DMS 273 (cell line): ENCODE data around the gene PCBP3.
"Not testable (repeated sequence)": the region's sequence is repeated elsewhere in the genome, so short reads cannot be mapped to it uniquely, and the experiment has no call there.

ENCODE experiments used
- DNase-seq: peaks from one replicate; lab custom pipeline; 2025; ENCODE audit not compliant: unreplicated experiment; lab: John Stamatoyannopoulos, UW

PCBP3 gene

GRCh38 chr21:45634511-45635183 lies 8.9 kb upstream of the PCBP3 start:
- DNase-seq, result no peak

- DNase-seq, result no peak
Observed at GRCh38 chr21:45635271-45636151, 8.0 kb upstream of the PCBP3 start.

- no peak for DNase-seq
Observed at GRCh38 chr21:45636459-45636858, 7.1 kb upstream of the PCBP3 start.

GRCh38 chr21:45636951-45637646 lies 6.4 kb upstream of the PCBP3 start:
- no peak for DNase-seq

- DNase-seq, result no peak
Observed at GRCh38 chr21:45637883-45638282, 5.6 kb upstream of the PCBP3 start.

GRCh38 chr21:45638707-45639106 lies 4.8 kb upstream of the PCBP3 start:
- no peak for DNase-seq

GRCh38 chr21:45639206-45640000 lies 4.1 kb upstream of the PCBP3 start:
- peak; percentile 31 for DNase-seq

GRCh38 chr21:45640001-45640887 lies 3.3 kb upstream of the PCBP3 start:
- no peak for DNase-seq

- DNase-seq, result peak; percentile 84
Observed at GRCh38 chr21:45640888-45641479, 2.5 kb upstream of the PCBP3 start.

- no peak for DNase-seq
Observed at GRCh38 chr21:45641480-45642035, 2.0 kb upstream of the PCBP3 start.

- peak; percentile 66 for DNase-seq
Observed at GRCh38 chr21:45642122-45642813, 1.3 kb upstream of the PCBP3 start.

- peak; percentile 65 for DNase-seq
Observed at GRCh38 chr21:45644041-45644906, 749 bp downstream of the PCBP3 start.

- DNase-seq, result no peak
Observed at GRCh38 chr21:45651921-45652320, 8.4 kb downstream of the PCBP3 start.

GRCh38 chr21:45655124-45655523 lies 11.6 kb downstream of the PCBP3 start:
- DNase-seq, result no peak

- not testable (repeated sequence) for DNase-seq
Observed at GRCh38 chr21:45656114-45656513, 12.6 kb downstream of the PCBP3 start.

GRCh38 chr21:45661913-45662622 lies 18.5 kb downstream of the PCBP3 start:
- not testable (repeated sequence) for DNase-seq

- DNase-seq, result not testable (repeated sequence)
Observed at GRCh38 chr21:45662623-45663245, 19.2 kb downstream of the PCBP3 start.
